Nucleus accumbens (tissue), 56 donors: ENCODE measurements around the gene SEC31A.
"Not testable (repeated sequence)": the region's sequence is repeated elsewhere in the genome, so short reads cannot be mapped to it uniquely, and the experiment has no call there.

Experiments
- DNase-seq, 56 donors: peaks; one replicate each; lab custom pipeline; 2025; lab: John Stamatoyannopoulos, UW

The SEC31A gene

GRCh38 chr4:82890901-82891706 is at the start of gene SEC31A:
TSS of gene SEC31A (minus strand) at chr4:82891153. CDS start at chr4:82881936, 9,217 bp downstream.
- peak; percentile 44 to 96 (median 91) for DNase-seq

GRCh38 chr4:82939414-82939813 is 48.5 kb upstream of the SEC31A start:
- DNase-seq = no peak

GRCh38 chr4:82934441-82934840 is 43.5 kb upstream of the SEC31A start:
- DNase-seq = no peak

- no peak for DNase-seq
Measured at GRCh38 chr4:82930848-82931755, 40.1 kb upstream of the SEC31A start.

- no peak for DNase-seq
Measured at GRCh38 chr4:82921795-82922194, 30.8 kb upstream of the SEC31A start.

- no peak for DNase-seq
Measured at GRCh38 chr4:82919386-82919785, 28.4 kb upstream of the SEC31A start.

- DNase-seq = peak in 9 of 56 donors; percentile 1 to 29 (median 3)
Measured at GRCh38 chr4:82918091-82918490, 27.1 kb upstream of the SEC31A start.

GRCh38 chr4:82913968-82914367 is 23.0 kb upstream of the SEC31A start:
- not testable (repeated sequence) for DNase-seq

GRCh38 chr4:82913305-82913704 is 22.4 kb upstream of the SEC31A start:
- DNase-seq = no peak

- DNase-seq = no peak
Measured at GRCh38 chr4:82909326-82909725, 18.4 kb upstream of the SEC31A start.

GRCh38 chr4:82906469-82906868 is 15.5 kb upstream of the SEC31A start:
- DNase-seq = no peak

GRCh38 chr4:82905205-82905604 is 14.3 kb upstream of the SEC31A start:
- no peak for DNase-seq

- DNase-seq = no peak
Measured at GRCh38 chr4:82903737-82904136, 12.8 kb upstream of the SEC31A start.

- DNase-seq = no peak
Measured at GRCh38 chr4:82901183-82901718, 10.3 kb upstream of the SEC31A start.

GRCh38 chr4:82900411-82901182 is 9.6 kb upstream of the SEC31A start, which contains the start of gene THAP9:
TSS of gene THAP9 (plus strand) at chr4:82900735. CDS start at chr4:82900803, 68 bp downstream.
- peak; percentile 85 to 99 (median 98) for DNase-seq

GRCh38 chr4:82900066-82900410 is 9.1 kb upstream of the SEC31A start:
- no peak for DNase-seq

GRCh38 chr4:82899374-82900065 is 8.6 kb upstream of the SEC31A start:
- DNase-seq = no peak

GRCh38 chr4:82898322-82899243 is 7.6 kb upstream of the SEC31A start:
- DNase-seq = no peak

GRCh38 chr4:82896755-82897154 is 5.8 kb upstream of the SEC31A start:
- DNase-seq = peak in 2 of 56 donors; percentile 5 to 14
